ENCODE measurements around the gene TMEM52. TPM values are rescaled to one million over a fixed set of nuclear protein-coding genes. Genes with fewer than 3 reads are reported as not detected.

The TMEM52 gene
- total and polyA plus RNA-seq, 9 of the 15 experiments (the other 6 are each of a cell fraction or from before 2014, with no cell fraction given) = 0.37 to 22.5 (median 6.8) TPM

- TF ChIP-seq POLR2G (IDR thresholded peaks at IDR 0.05; ENCODE audit: low read depth, low read length) (peak; percentile 22; the same call in 1 of the 2 replicates), MTA1 (IDR thresholded peaks at IDR 0.05; ENCODE audit: borderline replicate concordance) (no peak), SMARCB1 (IDR thresholded peaks at IDR 0.05; ENCODE audit: insufficient read length, low read depth) (no peak)
- Histone ChIP-seq H3K4me2 (ENCODE audit: insufficient read depth, low read length) (no peak overlapping the region), H3K27me3 (ENCODE audit: control insufficient read depth in 2 of 2, insufficient read depth in 2 of 2, low read length in 2 of 2) (no peaks in the 10 kb centered on the region; a peak in 1 of 5 replicates), H3K36me3 (ENCODE audit: control insufficient read depth, insufficient read depth, low read length) (no peaks in the 10 kb centered on the region), H2AFZ (ENCODE audit: low read depth, low read length) (peak overlapping the region; percentile 44; the same call in 1 of the 2 replicates), H4K20me1 (replicated peaks; ENCODE audit: control insufficient read depth, insufficient read depth, low read length) (no peaks in the 10 kb centered on the region), H3K27ac (ENCODE audit: extremely low read depth, low read depth, low read length) (no peak overlapping the region), H3K9ac (ENCODE audit: insufficient read depth in 1 of 2, low read depth in 2 of 2, low read length in 2 of 2) (peak overlapping the region in 1 of 2 experiments; percentile 18; a peak in 2 of 4 replicates), H3K9me1 (ENCODE audit: control insufficient read depth, insufficient read depth, low read length) (no peaks in the 10 kb centered on the region), H3K4me3 (no peak overlapping the region), H3K4me1 (replicated peaks in 1 of 2; ENCODE audit: control insufficient read depth in 2 of 2, insufficient read depth in 2 of 2, low read length in 2 of 2) (peaks cover 6 to 34% of the 10 kb centered on the region in 2 experiments; a peak in 4 of 5 replicates), H3K9me3 (replicated peaks; ENCODE audit: control insufficient read depth, insufficient read depth, low read depth, low read length) (peaks cover 4% of the 10 kb centered on the region; the same call in 1 of the 2 replicates), H3K79me2 (ENCODE audit: control insufficient read depth, insufficient read depth, low read length) (no peaks in the 10 kb centered on the region)
- in situ Hi-C loops (cut with MboI) = no loop called here
- no TSS peak for BruUV-seq (replicated peaks)
- CTCF ChIA-PET (ENCODE audit: low intra/inter-chr PET ratio) = no interaction called here
- DNase-seq (ENCODE audit: extremely low read depth in 1 of 4, low spot score in 3 of 4) (no peak), ATAC-seq (no peak), FAIRE-seq (no peak)
- POLR2A ChIA-PET = interaction anchor here (1.0 to 1.3 kb wide), 4 partner anchors 13 to 631 kb away, joined by 3 to 6 read pairs (median 5); partner anchors contain the start of gene CALML6
- intact Hi-C loops (cut with micrococcal nuclease) = no loop called here
- 36% methylated on average over 11 of the region's 13 CpGs for WGBS (ENCODE audit: insufficient coverage, low coverage, missing lambda C conversion rate)
Measured at GRCh38 chr1:1901641-1902294, 17.3 kb downstream of the TMEM52 start.

All from K562 (cell line).